SU-DHL-6 (cell line): ENCODE results near the gene ARHGAP26.

Experiments
- CTCF ChIP-seq: fragments of 200-600 bp; sonication (generic); IDR thresholded peaks from one replicate; pipeline ENCODE4 v1.5.1; 2017; ENCODE audit warnings: antibody characterized with exemption, mild to moderate bottlenecking, low read length, moderate library complexity; ENCODE audit not compliant: insufficient read depth, poor library complexity, severe bottlenecking
- EZH2phosphoT487 ChIP-seq: fragments of 200-600 bp; sonication (generic), shearing (Covaris generic); conservative IDR thresholded peaks from 2 replicates; pipeline ENCODE4 v1.6.1; 2018; ENCODE audit warnings: mild to moderate bottlenecking, antibody characterized with exemption, low read length, moderate library complexity, mixed read lengths

- TF ChIP-seq CTCF = no peak
- TF ChIP-seq EZH2phosphoT487 = no peak
Measured at GRCh38 chr5:143259254-143259605, 489.1 kb downstream of the ARHGAP26 start.
